ENCODE data around the gene NKX2-4. TPM values are rescaled to one million over a fixed set of nuclear protein-coding genes. Genes with fewer than 3 reads are reported as not detected.

NKX2-4 gene
- total and polyA plus RNA-seq, 9 of the 15 experiments (the other 6 are each of a cell fraction or from before 2014, with no cell fraction given) = not detected

GRCh38 chr20:21435576-21435975 is 38.2 kb upstream of the NKX2-4 start:
- Histone ChIP-seq H3K4me3 (no peak overlapping the region), H3K4me1 (replicated peaks in 1 of 2; ENCODE audit: control insufficient read depth in 2 of 2, insufficient read depth in 2 of 2, low read length in 2 of 2) (no peaks in the 10 kb centered on the region), H4K20me1 (replicated peaks; ENCODE audit: control insufficient read depth, insufficient read depth, low read length) (no peaks in the 10 kb centered on the region), H2AFZ (ENCODE audit: low read depth, low read length) (no peak overlapping the region), H3K79me2 (ENCODE audit: control insufficient read depth, insufficient read depth, low read length) (no peaks in the 10 kb centered on the region), H3K36me3 (ENCODE audit: control insufficient read depth, insufficient read depth, low read length) (no peaks in the 10 kb centered on the region), H3K9me3 (replicated peaks; ENCODE audit: control insufficient read depth, insufficient read depth, low read depth, low read length) (no peaks in the 10 kb centered on the region), H3K4me2 (ENCODE audit: insufficient read depth, low read length) (no peak overlapping the region), H3K9me1 (ENCODE audit: control insufficient read depth, insufficient read depth, low read length) (no peaks in the 10 kb centered on the region), H3K27me3 (ENCODE audit: control insufficient read depth in 2 of 2, insufficient read depth in 2 of 2, low read length in 2 of 2) (no peaks in the 10 kb centered on the region; a peak in 1 of 5 replicates), H3K27ac (ENCODE audit: extremely low read depth, low read depth, low read length) (no peak overlapping the region), H3K9ac (ENCODE audit: insufficient read depth in 1 of 2, low read depth in 2 of 2, low read length in 2 of 2) (no peak overlapping the region)
- BruUV-seq (replicated peaks) = no TSS peak
- ATAC-seq (no peak), FAIRE-seq (no peak), DNase-seq (ENCODE audit: extremely low read depth in 1 of 4, low spot score in 3 of 4) (no peak)
- POLR2A ChIA-PET = no interaction called here
- WGBS (ENCODE audit: insufficient coverage, low coverage, missing lambda C conversion rate) = 0% methylated on average over 3 of the region's 3 CpGs
- CTCF ChIA-PET (ENCODE audit: low intra/inter-chr PET ratio) = no interaction called here
- in situ Hi-C loops (cut with MboI) = no loop called here
- intact Hi-C loops (cut with micrococcal nuclease) = no loop called here
- TF ChIP-seq CHD7 (IDR thresholded peaks at IDR 0.05; ENCODE audit: low read depth, low read length) = no peak
- no peak for TF ChIP-seq RHOXF2B (CRISPR knock-in tag; conservative IDR thresholded peaks at IDR 0.05)
- TF ChIP-seq JUND (IDR thresholded peaks at IDR 0.05; ENCODE audit: borderline replicate concordance, low read depth, low read length) = no peak
- TF ChIP-seq JUND (tag; IDR thresholded peaks at IDR 0.05; ENCODE audit: borderline replicate concordance, low read depth, low read length) = no peak
- no peak for TF ChIP-seq BRD4 (IDR thresholded peaks at IDR 0.05)
- TF ChIP-seq RBM22 (IDR thresholded peaks at IDR 0.05; ENCODE audit: low read depth, low read length, poor library complexity, severe bottlenecking) = no peak
- TF ChIP-seq NBN (IDR thresholded peaks at IDR 0.05; ENCODE audit: low read depth) = no peak
- no peak for TF ChIP-seq ZNF143 (CRISPR knock-in tag; IDR thresholded peaks at IDR 0.05)
- no peak for TF ChIP-seq MLX (CRISPR knock-in tag; conservative IDR thresholded peaks at IDR 0.05)
- TF ChIP-seq LCOR (CRISPR knock-in tag; IDR thresholded peaks at IDR 0.05) = no peak
- TF ChIP-seq TARDBP (IDR thresholded peaks at IDR 0.05) = no peak
- no peak for TF ChIP-seq NCOA4 (IDR thresholded peaks at IDR 0.05; ENCODE audit: partially characterized antibody)
- no peak for TF ChIP-seq ZNF668 (CRISPR knock-in tag; IDR thresholded peaks at IDR 0.05)
